SJCRH30 (cell line): ENCODE results near the gene PGM5. TPM values are rescaled to one million over a fixed set of nuclear protein-coding genes. Genes with fewer than 3 reads are reported as not detected.

Experiments
- DNase-seq, 2 experiments: peaks; one replicate each; pipeline ENCODE4 v3.0.0-alpha.2; 2015 to 2020
- H3K27ac ChIP-seq: fragments of 250-450 bp; sonication (Bioruptor Pico); 2 replicates; pipeline ENCODE4 v1.5.1; 2020; ENCODE audit warnings: mild to moderate bottlenecking, moderate library complexity
- H3K27me3 ChIP-seq: fragments of 250-450 bp; sonication (Bioruptor Pico); 2 replicates; pipeline ENCODE4 v1.5.1; 2020; ENCODE audit warnings: mild to moderate bottlenecking, moderate library complexity
- H3K36me3 ChIP-seq: fragments of 250-450 bp; sonication (Bioruptor Pico); 2 replicates; pipeline ENCODE4 v1.5.1; 2020; ENCODE audit warnings: mild to moderate bottlenecking, moderate library complexity
- H3K4me1 ChIP-seq: fragments of 250-450 bp; sonication (Bioruptor Pico); 2 replicates; pipeline ENCODE4 v1.5.1; 2020; ENCODE audit warnings: mild to moderate bottlenecking, moderate library complexity
- H3K4me3 ChIP-seq: fragments of 250-450 bp; sonication (Bioruptor Pico); 2 replicates; pipeline ENCODE4 v1.5.1; 2020; ENCODE audit warnings: mild to moderate bottlenecking, moderate library complexity
- H3K9me3 ChIP-seq: fragments of 250-450 bp; sonication (Bioruptor Pico); replicated peaks from 2 replicates; pipeline ENCODE4 v1.5.1; 2020; ENCODE audit warnings: mild to moderate bottlenecking, moderate library complexity
- total RNA-seq: library from RNA; depleted of rRNA; stranded (reverse); fragments of >200 nt; shearing (Covaris generic); gene quantifications from 2 replicates; pipeline ENCODE4 v1.2.3, GENCODE V29; 2014

Gene PGM5
- total RNA-seq, 1 experiment from 2014 or later: 119 TPM

GRCh38 chr9:68446836-68447235, 90.4 kb downstream of the PGM5 start:
- H3K27me3 ChIP-seq: no peaks in the 10 kb centered on the region
- no peaks in the 10 kb centered on the region for H3K4me1 ChIP-seq
- no peak overlapping the region for H3K4me3 ChIP-seq
- H3K36me3 ChIP-seq: no peaks in the 10 kb centered on the region; the same call in 1 of the 2 replicates
- H3K27ac ChIP-seq: no peak overlapping the region
- DNase-seq: no peak
- peaks cover under 1% of the 10 kb centered on the region for H3K9me3 ChIP-seq

GRCh38 chr9:68447611-68448010, 91.2 kb downstream of the PGM5 start:
- no peak for DNase-seq
- Histone ChIP-seq H3K27me3 (no peaks in the 10 kb centered on the region), H3K4me1 (no peaks in the 10 kb centered on the region), H3K9me3 (no peaks in the 10 kb centered on the region), H3K4me3 (no peak overlapping the region), H3K36me3 (peaks cover 3% of the 10 kb centered on the region; the same call in 1 of the 2 replicates), H3K27ac (no peak overlapping the region)

GRCh38 chr9:68454579-68455334, 98.3 kb downstream of the PGM5 start:
- Histone ChIP-seq H3K36me3 (peaks cover 3% of the 10 kb centered on the region; the same call in 1 of the 2 replicates), H3K4me1 (peaks cover 5% of the 10 kb centered on the region; the same call in 1 of the 2 replicates), H3K27ac (no peak overlapping the region), H3K4me3 (no peak overlapping the region), H3K27me3 (no peaks in the 10 kb centered on the region), H3K9me3 (no peaks in the 10 kb centered on the region)
- peak in 1 of 2 experiments; percentile 35 for DNase-seq

GRCh38 chr9:68455451-68455850, 99.0 kb downstream of the PGM5 start:
- no peaks in the 10 kb centered on the region for H3K27me3 ChIP-seq
- DNase-seq: no peak
- peaks cover 6% of the 10 kb centered on the region; the same call in 1 of the 2 replicates for H3K36me3 ChIP-seq
- peaks cover 5% of the 10 kb centered on the region; the same call in 1 of the 2 replicates for H3K4me1 ChIP-seq
- no peaks in the 10 kb centered on the region for H3K9me3 ChIP-seq
- no peak overlapping the region for H3K4me3 ChIP-seq
- H3K27ac ChIP-seq: no peak overlapping the region

GRCh38 chr9:68457803-68458202, 101.4 kb downstream of the PGM5 start:
- peaks cover 7% of the 10 kb centered on the region; the same call in 1 of the 2 replicates for H3K4me1 ChIP-seq
- DNase-seq: no peak
- no peaks in the 10 kb centered on the region for H3K27me3 ChIP-seq
- 0 out of 2 replicates have a peak, but pooled peaks cover 3% of the 10 kb centered on the region for H3K36me3 ChIP-seq
- no peaks in the 10 kb centered on the region for H3K9me3 ChIP-seq
- no peak overlapping the region for H3K4me3 ChIP-seq
- no peak overlapping the region for H3K27ac ChIP-seq

- no peak for DNase-seq
- no peak overlapping the region for H3K4me3 ChIP-seq
- H3K27me3 ChIP-seq: no peaks in the 10 kb centered on the region
- no peak overlapping the region for H3K27ac ChIP-seq
- H3K36me3 ChIP-seq: peaks cover 12% of the 10 kb centered on the region; the same call in 1 of the 2 replicates
- H3K4me1 ChIP-seq: peaks cover 7% of the 10 kb centered on the region; the same call in 1 of the 2 replicates
- H3K9me3 ChIP-seq: no peaks in the 10 kb centered on the region
Observed at GRCh38 chr9:68458918-68459317, 102.5 kb downstream of the PGM5 start.

- Histone ChIP-seq H3K27me3 (no peaks in the 10 kb centered on the region), H3K36me3 (peaks cover 39% of the 10 kb centered on the region), H3K27ac (no peak overlapping the region), H3K9me3 (no peaks in the 10 kb centered on the region), H3K4me3 (no peak overlapping the region), H3K4me1 (0 out of 2 replicates have a peak, but pooled peaks cover 2% of the 10 kb centered on the region)
- no peak for DNase-seq
Observed at GRCh38 chr9:68462105-68462775, 105.8 kb downstream of the PGM5 start.

- H3K36me3 ChIP-seq: peaks cover 24% of the 10 kb centered on the region
- no peaks in the 10 kb centered on the region; the same call in 1 of the 2 replicates for H3K9me3 ChIP-seq
- H3K27me3 ChIP-seq: no peaks in the 10 kb centered on the region
- no peaks in the 10 kb centered on the region for H3K4me1 ChIP-seq
- H3K27ac ChIP-seq: no peak overlapping the region
- H3K4me3 ChIP-seq: no peak overlapping the region
- no peak for DNase-seq
Observed at GRCh38 chr9:68470067-68470466, 113.7 kb downstream of the PGM5 start.

GRCh38 chr9:68470634-68471033, 114.2 kb downstream of the PGM5 start:
- peaks cover 18% of the 10 kb centered on the region for H3K36me3 ChIP-seq
- no peaks in the 10 kb centered on the region for H3K27me3 ChIP-seq
- no peak overlapping the region for H3K4me3 ChIP-seq
- no peak overlapping the region for H3K27ac ChIP-seq
- no peaks in the 10 kb centered on the region for H3K4me1 ChIP-seq
- H3K9me3 ChIP-seq: no peaks in the 10 kb centered on the region; the same call in 1 of the 2 replicates
- no peak for DNase-seq

GRCh38 chr9:68472119-68472518, 115.7 kb downstream of the PGM5 start:
- no peak for DNase-seq
- Histone ChIP-seq H3K9me3 (no peaks in the 10 kb centered on the region; the same call in 1 of the 2 replicates), H3K36me3 (peaks cover 6% of the 10 kb centered on the region), H3K27me3 (no peaks in the 10 kb centered on the region), H3K4me3 (no peak overlapping the region), H3K4me1 (peaks cover 6% of the 10 kb centered on the region; the same call in 1 of the 2 replicates), H3K27ac (no peak overlapping the region)

GRCh38 chr9:68473790-68474189, 117.4 kb downstream of the PGM5 start:
- no peak overlapping the region for H3K27ac ChIP-seq
- H3K9me3 ChIP-seq: no peaks in the 10 kb centered on the region; the same call in 1 of the 2 replicates
- H3K27me3 ChIP-seq: no peaks in the 10 kb centered on the region
- DNase-seq: no peak
- H3K4me1 ChIP-seq: peaks cover 6% of the 10 kb centered on the region; the same call in 1 of the 2 replicates
- no peak overlapping the region for H3K4me3 ChIP-seq
- H3K36me3 ChIP-seq: peaks cover 9% of the 10 kb centered on the region; the same call in 1 of the 2 replicates

- Histone ChIP-seq H3K27ac (no peak overlapping the region), H3K4me3 (no peak overlapping the region), H3K9me3 (no peaks in the 10 kb centered on the region), H3K4me1 (peaks cover 6% of the 10 kb centered on the region; the same call in 1 of the 2 replicates), H3K36me3 (peaks cover 24% of the 10 kb centered on the region), H3K27me3 (no peaks in the 10 kb centered on the region)
- DNase-seq: no peak
Observed at GRCh38 chr9:68476422-68476821, 120.0 kb downstream of the PGM5 start.

GRCh38 chr9:68476847-68477246, 120.4 kb downstream of the PGM5 start:
- no peak overlapping the region for H3K27ac ChIP-seq
- no peak overlapping the region for H3K4me3 ChIP-seq
- H3K9me3 ChIP-seq: no peaks in the 10 kb centered on the region
- H3K27me3 ChIP-seq: no peaks in the 10 kb centered on the region
- H3K36me3 ChIP-seq: peaks cover 27% of the 10 kb centered on the region
- peak in 1 of 2 experiments; percentile 33 for DNase-seq
- peaks cover 6% of the 10 kb centered on the region; the same call in 1 of the 2 replicates for H3K4me1 ChIP-seq

- no peak overlapping the region for H3K4me3 ChIP-seq
- DNase-seq: no peak
- H3K27ac ChIP-seq: no peak overlapping the region
- H3K27me3 ChIP-seq: no peaks in the 10 kb centered on the region
- H3K4me1 ChIP-seq: peaks cover 6% of the 10 kb centered on the region; the same call in 1 of the 2 replicates
- H3K9me3 ChIP-seq: 0 out of 2 replicates have a peak, but pooled peaks cover 4% of the 10 kb centered on the region
- peaks cover 54% of the 10 kb centered on the region for H3K36me3 ChIP-seq
Observed at GRCh38 chr9:68480807-68481206, 124.4 kb downstream of the PGM5 start.

GRCh38 chr9:68482548-68482947, 126.1 kb downstream of the PGM5 start:
- Histone ChIP-seq H3K36me3 (peaks cover 66% of the 10 kb centered on the region), H3K27ac (no peak overlapping the region), H3K4me3 (no peak overlapping the region), H3K9me3 (peaks cover 13% of the 10 kb centered on the region; the same call in 1 of the 2 replicates), H3K4me1 (no peaks in the 10 kb centered on the region), H3K27me3 (no peaks in the 10 kb centered on the region)
- DNase-seq: no peak
